Keratinocyte (primary cell): Measurements from ENCODE around the gene PPM1H. TPM values are rescaled to one million over a fixed set of nuclear protein-coding genes. Genes with fewer than 3 reads are reported as not detected.

ENCODE experiments used
- DNase-seq: peaks from one replicate; pipeline ENCODE4 v3.0.0-alpha.2; 2011; ENCODE audit warnings: low read depth, missing footprints, low spot score
- FAIRE-seq: peaks from 2 replicates; lab custom pipeline; 2011; peaks lifted over from hg19 to GRCh38; lab: Jason Lieb, UNC
- H2AFZ ChIP-seq: 2 replicates; pipeline ENCODE4 v1.6.0; 2012; ENCODE audit warnings: low read length, control low read depth, inconsistent platforms; ENCODE audit not compliant: control insufficient read depth
- H3K27ac ChIP-seq: 2 replicates; pipeline ENCODE4 v1.5.1; 2011; ENCODE audit warnings: low read length; ENCODE audit not compliant: control insufficient read depth, insufficient read depth
- H3K27me3 ChIP-seq: 3 replicates; pipeline ENCODE4 v1.6.0; 2011; ENCODE audit warnings: low read length; ENCODE audit not compliant: control insufficient read depth, insufficient read depth; ENCODE audit errors: extremely low read depth
- H3K36me3 ChIP-seq, 2 experiments: 2 replicates in 1 of 2; 3 replicates in 1 of 2; pipeline ENCODE4 v1.5.1; 2011; ENCODE audit warnings: low read length in 2 of 2, mild to moderate bottlenecking in 1 of 2; ENCODE audit not compliant: control insufficient read depth in 2 of 2, insufficient read depth in 2 of 2; ENCODE audit errors: extremely low read depth in 1 of 2
- H3K4me1 ChIP-seq: 3 replicates; pipeline ENCODE4 v1.5.1; 2011; ENCODE audit warnings: low read length; ENCODE audit not compliant: control insufficient read depth, insufficient read depth; ENCODE audit errors: extremely low read depth
- H3K4me2 ChIP-seq: 3 replicates; pipeline ENCODE4 v1.6.0; 2011; ENCODE audit warnings: low read depth, low read length; ENCODE audit not compliant: control insufficient read depth, insufficient read depth; ENCODE audit errors: extremely low read depth
- H3K4me3 ChIP-seq, 3 experiments: fragments of 200-600 bp in 1 of 3; sonication (generic) in 1 of 3; 2 replicates in 2 of 3; 3 replicates in 1 of 3; pipeline ENCODE4 v1.5.1; 2011 to 2016; ENCODE audit warnings: low read length in 3 of 3, mild to moderate bottlenecking in 3 of 3, control low read depth in 2 of 3, inconsistent platforms in 1 of 3, low read depth in 1 of 3, mixed read lengths in 1 of 3, mixed run types in 1 of 3, moderate library complexity in 1 of 3; ENCODE audit not compliant: control insufficient read depth in 2 of 3, insufficient read depth in 2 of 3; ENCODE audit errors: extremely low read depth in 1 of 3
- H3K79me2 ChIP-seq: 2 replicates; pipeline ENCODE4 v1.6.0; 2012; ENCODE audit warnings: low read length; ENCODE audit not compliant: control insufficient read depth, insufficient read depth
- H3K9ac ChIP-seq: 3 replicates; pipeline ENCODE4 v1.6.0; 2011; ENCODE audit warnings: low read length; ENCODE audit not compliant: control insufficient read depth, insufficient read depth; ENCODE audit errors: extremely low read depth
- H3K9me1 ChIP-seq: 3 replicates; pipeline ENCODE4 v1.6.0; 2011; ENCODE audit warnings: low read length; ENCODE audit not compliant: control insufficient read depth, insufficient read depth; ENCODE audit errors: extremely low read depth
- H3K9me3 ChIP-seq: 2 replicates; pipeline ENCODE4 v1.5.1; 2012; ENCODE audit warnings: low read depth, low read length; ENCODE audit not compliant: control insufficient read depth
- H4K20me1 ChIP-seq: 3 replicates; pipeline ENCODE4 v1.6.0; 2011; ENCODE audit warnings: low read length; ENCODE audit not compliant: control insufficient read depth, insufficient read depth; ENCODE audit errors: extremely low read depth
- CTCF ChIP-seq, 3 experiments: IDR thresholded peaks in 1 of 3; conservative IDR thresholded peaks in 1 of 3; optimal IDR thresholded peaks in 1 of 3; 2 replicates in 2 of 3; 3 replicates in 1 of 3; pipeline versions ENCODE3 to v1.5.1; 2011; ENCODE audit warnings: low read length in 3 of 3, mild to moderate bottlenecking in 3 of 3, moderate library complexity in 2 of 3, control low read depth in 1 of 3, inconsistent platforms in 1 of 3; ENCODE audit not compliant: insufficient read depth in 2 of 3; ENCODE audit errors: extremely low read depth in 1 of 3
- EZH2 ChIP-seq: IDR thresholded peaks from one replicate; pipeline ENCODE4 v1.6.1; 2012; ENCODE audit warnings: inconsistent platforms, mild to moderate bottlenecking, low read length, moderate library complexity
- dilution Hi-C: fragments of 300-500 bp; cut with MboI; formaldehyde crosslinking; loops from one replicate; pipeline ENCODE4 v1.7.0; 2020; ENCODE audit warnings: low sequenced_read_pairs; ENCODE audit not compliant: extremely low pct_ligation_motif_present
- polyA plus RNA-seq, 5 experiments: library from polyadenylated mRNA; depleted of rRNA in 3 of 5; stranded (reverse) in 3 of 5; stranded (forward) in 1 of 5; unstranded in 1 of 5; fragments of >200 nt; gene quantifications; 1 replicate in 1 of 5; 2 replicates in 3 of 5; 3 replicates in 1 of 5; pipeline versions ENCODE4 v1.2.1 to v1.2.3, GENCODE V29; 2011 to 2012; ENCODE audit warnings: missing spikeins in 2 of 5, low read depth in 1 of 5, low replicate concordance in 1 of 5

The PPM1H gene
- polyA plus RNA-seq, 1 donor (not counting 4 experiments of a cell fraction or from before 2014, with no cell fraction given): 0.09 TPM

GRCh38 chr12:62803756-62804155, 131.2 kb downstream of the PPM1H start:
- no peaks in the 10 kb centered on the region for H3K4me1 ChIP-seq
- no peak overlapping the region for H3K27ac ChIP-seq
- H3K9ac ChIP-seq: no peak overlapping the region
- DNase-seq (no peak), FAIRE-seq (no peak)
- dilution Hi-C loops: no loop called here
- H3K4me3 ChIP-seq: no peak overlapping the region
- no peaks in the 10 kb centered on the region for H4K20me1 ChIP-seq
- H3K27me3 ChIP-seq: no peaks in the 10 kb centered on the region
- no peaks in the 10 kb centered on the region for H3K9me3 ChIP-seq
- no peak overlapping the region for H3K4me2 ChIP-seq
- H3K36me3 ChIP-seq: no peaks in the 10 kb centered on the region
- no peaks in the 10 kb centered on the region for H3K79me2 ChIP-seq
- no peak overlapping the region for H2AFZ ChIP-seq
- TF ChIP-seq CTCF (optimal IDR thresholded peaks at IDR 0.05 in 1 of 3, IDR thresholded peaks at IDR 0.05 in 1 of 3, conservative IDR thresholded peaks at IDR 0.05 in 1 of 3; ENCODE audit: extremely low read depth in 1 of 3, insufficient read depth in 2 of 3, low read length in 3 of 3): no peak
- TF ChIP-seq EZH2: no peak
- H3K9me1 ChIP-seq: no peaks in the 10 kb centered on the region

GRCh38 chr12:62802984-62803383, 132.0 kb downstream of the PPM1H start:
- Histone ChIP-seq H3K27me3 (no peaks in the 10 kb centered on the region), H4K20me1 (no peaks in the 10 kb centered on the region), H3K4me3 (no peak overlapping the region), H3K9me1 (no peaks in the 10 kb centered on the region), H3K4me2 (no peak overlapping the region), H3K9me3 (no peaks in the 10 kb centered on the region), H3K4me1 (no peaks in the 10 kb centered on the region), H3K79me2 (no peaks in the 10 kb centered on the region), H2AFZ (no peak overlapping the region), H3K36me3 (no peaks in the 10 kb centered on the region), H3K27ac (no peak overlapping the region), H3K9ac (no peak overlapping the region)
- TF ChIP-seq EZH2 (no peak), CTCF (optimal IDR thresholded peaks at IDR 0.05 in 1 of 3, IDR thresholded peaks at IDR 0.05 in 1 of 3, conservative IDR thresholded peaks at IDR 0.05 in 1 of 3; ENCODE audit: extremely low read depth in 1 of 3, insufficient read depth in 2 of 3, low read length in 3 of 3) (no peak)
- no peak for DNase-seq
- no peak for FAIRE-seq
- dilution Hi-C loops: no loop called here
